ENCODE results near the gene ITGA1. TPM values are rescaled to one million over a fixed set of nuclear protein-coding genes. Genes with fewer than 3 reads are reported as not detected.

Gene ITGA1
- total and polyA plus RNA-seq, 2 donors from 2014 or later, result 13.3 to 65.6 TPM

GRCh38 chr5:52804981-52805380, 17.3 kb downstream of the ITGA1 start:
- intact Hi-C loops (cut with DNase I), result no loop called here
- H3K36me3 ChIP-seq (ENCODE audit: control insufficient read depth in 2 of 3, insufficient read depth in 3 of 3, low read length in 3 of 3), result peaks cover 3 to 16% (median 6%) of the 10 kb centered on the region in 3 donors
- no peaks in the 10 kb centered on the region for H3K9me3 ChIP-seq (ENCODE audit: control insufficient read depth in 2 of 3, insufficient read depth in 1 of 3, low read length in 3 of 3)
- peak overlapping the region in 1 of 2 donors; percentile 23 for H3K27ac ChIP-seq (ENCODE audit: low read depth in 2 of 2, low read length in 2 of 2)
- DNase-seq (no peak), FAIRE-seq (no peak)
- H3K4me3 ChIP-seq (ENCODE audit: low read length in 3 of 3), result peak overlapping the region in 2 of 3 donors; percentile 21 to 25
- H3K4me1 ChIP-seq (ENCODE audit: control insufficient read depth in 2 of 3, insufficient read depth in 2 of 3, low read depth in 1 of 3, low read length in 3 of 3), result peaks cover 2 to 32% (median 16%) of the 10 kb centered on the region in 3 donors
- no peak overlapping the region for H3K9ac ChIP-seq (ENCODE audit: low read length in 3 of 3)
- TF ChIP-seq CTCF (IDR thresholded peaks at IDR 0.05; ENCODE audit: borderline replicate concordance, extremely low read depth, insufficient read depth), result no peak
- H3K27me3 ChIP-seq (ENCODE audit: control insufficient read depth, insufficient read depth, low read length), result no peaks in the 10 kb centered on the region

- H3K4me1 ChIP-seq (ENCODE audit: control insufficient read depth in 2 of 3, insufficient read depth in 2 of 3, low read depth in 1 of 3, low read length in 3 of 3), result peaks cover 2 to 32% (median 12%) of the 10 kb centered on the region in 3 donors
- peaks cover 3 to 16% (median 6%) of the 10 kb centered on the region in 3 donors for H3K36me3 ChIP-seq (ENCODE audit: control insufficient read depth in 2 of 3, insufficient read depth in 3 of 3, low read length in 3 of 3)
- DNase-seq, result no peak
- peak overlapping the region in 1 of 2 donors; percentile 23 for H3K27ac ChIP-seq (ENCODE audit: low read depth in 2 of 2, low read length in 2 of 2)
- H3K9ac ChIP-seq (ENCODE audit: low read length in 3 of 3), result no peak overlapping the region
- H3K4me3 ChIP-seq (ENCODE audit: low read length in 3 of 3), result no peak overlapping the region
- no peak for TF ChIP-seq CTCF (IDR thresholded peaks at IDR 0.05; ENCODE audit: borderline replicate concordance, extremely low read depth, insufficient read depth)
- H3K9me3 ChIP-seq (ENCODE audit: control insufficient read depth in 2 of 3, insufficient read depth in 1 of 3, low read length in 3 of 3), result no peaks in the 10 kb centered on the region
- H3K27me3 ChIP-seq (ENCODE audit: control insufficient read depth, insufficient read depth, low read length), result no peaks in the 10 kb centered on the region
- no peak for FAIRE-seq
- intact Hi-C loops (cut with DNase I), result no loop called here
These were observed 17.9 kb downstream of the ITGA1 start for GRCh38 chr5:52805615-52806014.

GRCh38 chr5:52807037-52807436, 19.3 kb downstream of the ITGA1 start:
- intact Hi-C loops (cut with DNase I), result no loop called here
- Histone ChIP-seq H3K4me3 (ENCODE audit: low read length in 3 of 3) (no peak overlapping the region), H3K4me1 (ENCODE audit: control insufficient read depth in 2 of 3, insufficient read depth in 2 of 3, low read depth in 1 of 3, low read length in 3 of 3) (peaks cover 2 to 25% (median 6%) of the 10 kb centered on the region in 3 donors), H3K9ac (ENCODE audit: low read length in 3 of 3) (no peak overlapping the region), H3K9me3 (ENCODE audit: control insufficient read depth in 2 of 3, insufficient read depth in 1 of 3, low read length in 3 of 3) (no peaks in the 10 kb centered on the region), H3K27ac (ENCODE audit: low read depth in 2 of 2, low read length in 2 of 2) (no peak overlapping the region), H3K27me3 (ENCODE audit: control insufficient read depth, insufficient read depth, low read length) (no peaks in the 10 kb centered on the region), H3K36me3 (ENCODE audit: control insufficient read depth in 2 of 3, insufficient read depth in 3 of 3, low read length in 3 of 3) (peaks cover 0 to 4% (median 0%) of the 10 kb centered on the region in 3 donors)
- TF ChIP-seq CTCF (IDR thresholded peaks at IDR 0.05; ENCODE audit: borderline replicate concordance, extremely low read depth, insufficient read depth), result no peak
- no peak for DNase-seq
- no peak for FAIRE-seq

- FAIRE-seq, result no peak
These were observed 20.0 kb downstream of the ITGA1 start for GRCh38 chr5:52807723-52808122.

More at GRCh38 chr5:52807723-52808122, 20.0 kb downstream of the ITGA1 start:
- peaks cover 0 to 4% (median 0%) of the 10 kb centered on the region in 3 donors for H3K36me3 ChIP-seq (ENCODE audit: control insufficient read depth in 2 of 3, insufficient read depth in 3 of 3, low read length in 3 of 3)
- H3K9ac ChIP-seq (ENCODE audit: low read length in 3 of 3), result no peak overlapping the region
- no peak for DNase-seq
- no peaks in the 10 kb centered on the region for H3K27me3 ChIP-seq (ENCODE audit: control insufficient read depth, insufficient read depth, low read length)
- no peak overlapping the region for H3K27ac ChIP-seq (ENCODE audit: low read depth in 2 of 2, low read length in 2 of 2)
- intact Hi-C loops (cut with DNase I), result no loop called here
- H3K9me3 ChIP-seq (ENCODE audit: control insufficient read depth in 2 of 3, insufficient read depth in 1 of 3, low read length in 3 of 3), result no peaks in the 10 kb centered on the region
- TF ChIP-seq CTCF (IDR thresholded peaks at IDR 0.05; ENCODE audit: borderline replicate concordance, extremely low read depth, insufficient read depth), result no peak
- H3K4me1 ChIP-seq (ENCODE audit: control insufficient read depth in 2 of 3, insufficient read depth in 2 of 3, low read depth in 1 of 3, low read length in 3 of 3), result peaks cover 2 to 22% (median 6%) of the 10 kb centered on the region in 3 donors
- no peak overlapping the region for H3K4me3 ChIP-seq (ENCODE audit: low read length in 3 of 3)
